NCI-H2029 treated with DMSO at 0.1 percent for 48 hours (cell line): Measurements from ENCODE around the gene PACS2.

Experiments
- DNase-seq: peaks from one replicate; lab custom pipeline; 2025; lab: John Stamatoyannopoulos, UW

Gene PACS2

GRCh38 chr14:105445290-105445689 lies 130.7 kb downstream of the PACS2 start:
- no peak for DNase-seq

GRCh38 chr14:105445901-105446845 lies 131.6 kb downstream of the PACS2 start:
- DNase-seq = no peak

- DNase-seq = no peak
Observed at GRCh38 chr14:105446971-105447370, 132.4 kb downstream of the PACS2 start.
